Panc1 (cell line): ENCODE data around the gene ELP2. TPM values are rescaled to one million over a fixed set of nuclear protein-coding genes. Genes with fewer than 3 reads are reported as not detected.
"Not testable (repeated sequence)": the region's sequence is repeated elsewhere in the genome, so short reads cannot be mapped to it uniquely, and the experiment has no call there.

Source experiments
- ATAC-seq: fragments of 200-7000 bp; cut with Tn5 transposase; 2 replicates; pipeline ENCODE4 v1.9.1; 2020; ENCODE audit warnings: mild to moderate bottlenecking, moderate library complexity
- BruUV-seq: library from RNA; stranded (reverse); fragments of 400-500 nt; replicated peaks from 2 replicates; lab custom pipeline; 2021; lab: Mats Ljungman, UMichigan
- CTCF ChIA-PET: fragments of 300-600 bp; sonication (Branson Sonifier 250); formaldehyde crosslinking; loops from one replicate; lab custom pipeline; 2022; ENCODE audit warnings: antibody characterized with exemption; lab: Charles Lee
- POLR2A ChIA-PET: fragments of 300-600 bp; sonication (Branson Sonifier 250); formaldehyde crosslinking; loops from one replicate; lab custom pipeline; 2022; ENCODE audit warnings: antibody characterized with exemption; lab: Charles Lee
- DNase-seq: peaks from one replicate; pipeline ENCODE4 v3.0.0-alpha.2; 2010; ENCODE audit warnings: low read depth, low spot score
- H3K27ac ChIP-seq: 2 replicates; pipeline ENCODE4 v1.5.1; 2011; ENCODE audit warnings: mild to moderate bottlenecking, low read length, inconsistent platforms
- H3K27me3 ChIP-seq: fragments of 200-500 bp; sonication (Bioruptor generic); 2 replicates; pipeline ENCODE4 v1.6.0; 2014; ENCODE audit warnings: low read length, inconsistent platforms; ENCODE audit not compliant: control insufficient read depth, insufficient read depth
- H3K36me3 ChIP-seq: fragments of 200-500 bp; sonication (Bioruptor generic); 2 replicates; pipeline ENCODE4 v1.5.1; 2014; ENCODE audit warnings: inconsistent platforms, mild to moderate bottlenecking, low read length, moderate library complexity; ENCODE audit not compliant: control insufficient read depth, insufficient read depth
- H3K4me1 ChIP-seq: 2 replicates; pipeline ENCODE4 v1.5.1; 2011; ENCODE audit warnings: inconsistent platforms, mild to moderate bottlenecking, low read length, moderate library complexity; ENCODE audit not compliant: control insufficient read depth, insufficient read depth
- H3K4me3 ChIP-seq, 2 experiments: 2 replicates each; pipeline ENCODE4 v1.5.1; 2011 to 2012; ENCODE audit warnings: low read depth in 2 of 2, low read length in 2 of 2, mild to moderate bottlenecking in 2 of 2, inconsistent platforms in 1 of 2, moderate library complexity in 1 of 2
- H3K9me3 ChIP-seq: fragments of 200-500 bp; sonication (Bioruptor generic); 2 replicates; pipeline ENCODE4 v1.5.1; 2014; ENCODE audit warnings: low read depth, mild to moderate bottlenecking, inconsistent platforms, low read length, moderate library complexity; ENCODE audit not compliant: control insufficient read depth, insufficient read depth
- CTCF ChIP-seq: fragments of 450-650 bp; IDR thresholded peaks from 2 replicates; pipeline ENCODE4 v1.5.1; 2017; ENCODE audit warnings: mild to moderate bottlenecking
- POLR2AphosphoS5 ChIP-seq: IDR thresholded peaks from 2 replicates; pipeline ENCODE4 v1.6.1; 2012; ENCODE audit warnings: mild to moderate bottlenecking, low read depth, low read length, moderate library complexity
- REST ChIP-seq, 2 experiments: IDR thresholded peaks; 2 replicates each; pipeline ENCODE4 v1.6.1; 2011 to 2012; ENCODE audit warnings: low read depth in 2 of 2, control low read depth in 1 of 2, low read length in 1 of 2, mild to moderate bottlenecking in 1 of 2, moderate library complexity in 1 of 2; ENCODE audit not compliant: insufficient read depth in 1 of 2
- SIN3A ChIP-seq: IDR thresholded peaks from 2 replicates; pipeline ENCODE4 v1.6.1; 2012; ENCODE audit warnings: low read depth, mild to moderate bottlenecking, low read length, moderate library complexity, borderline replicate concordance; ENCODE audit not compliant: insufficient read depth
- TCF7L2 ChIP-seq: IDR thresholded peaks from 2 replicates; pipeline ENCODE4 v1.6.1; 2011; ENCODE audit warnings: mild to moderate bottlenecking, low read depth, low read length, inconsistent platforms
- in situ Hi-C: cut with HindIII; loops from 2 replicates; pipeline ENCODE4 v1.10.0; 2016; ENCODE audit warnings: low sequenced_read_pairs, low pct_unique_long_range_greater_than_20kb
- intact Hi-C: fragments of 100-400 bp; cut with micrococcal nuclease; formaldehyde crosslinking; loops from one replicate; pipeline ENCODE4 v1.10.0; 2022; ENCODE audit not compliant: unreplicated experiment
- total RNA-seq: library from RNA; stranded (reverse); gene quantifications from one replicate; pipeline ENCODE4 v1.2.1, GENCODE V29; 2021; ENCODE audit not compliant: unreplicated experiment

ELP2 gene
- total RNA-seq, 1 experiment from 2014 or later = 48.8 TPM

DNA sequence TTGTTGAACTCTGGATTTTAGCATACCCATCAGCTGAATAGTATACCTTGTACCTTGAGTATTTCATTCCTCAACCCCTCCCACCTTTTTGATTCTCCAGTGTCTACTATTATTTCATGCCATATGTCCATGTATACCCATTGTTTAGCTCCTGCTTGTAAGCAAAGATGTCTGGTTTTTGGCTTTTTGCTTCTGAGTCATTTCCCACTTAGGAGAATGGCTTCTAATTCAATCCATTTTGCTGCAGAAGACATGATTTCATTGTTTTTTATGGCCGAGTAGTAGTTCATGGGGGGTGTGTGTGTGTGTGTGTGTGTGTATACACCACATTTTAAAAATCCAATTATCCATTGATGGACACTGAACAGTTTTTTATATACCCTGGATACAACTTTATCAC is 33.3 kb downstream of the ELP2 start:
- no peak overlapping the region for H3K27ac ChIP-seq
- POLR2A ChIA-PET = no interaction called here
- no peaks in the 10 kb centered on the region for H3K27me3 ChIP-seq
- ATAC-seq (no peak), DNase-seq (no peak)
- no peaks in the 10 kb centered on the region for H3K4me1 ChIP-seq
- in situ Hi-C loops = no loop called here
- no TSS peak for BruUV-seq
- no peak overlapping the region for H3K4me3 ChIP-seq
- peaks cover 24% of the 10 kb centered on the region; the same call in 1 of the 2 replicates for H3K36me3 ChIP-seq
- no peaks in the 10 kb centered on the region for H3K9me3 ChIP-seq
- CTCF ChIA-PET = no interaction called here
- intact Hi-C loops = no loop called here
- TF ChIP-seq POLR2AphosphoS5 (no peak), TCF7L2 (no peak), REST (IDR thresholded peaks at IDR 0.05; ENCODE audit: insufficient read depth in 1 of 2, low read depth in 2 of 2, low read length in 1 of 2) (no peak), SIN3A (no peak), CTCF (no peak)

- TF ChIP-seq POLR2AphosphoS5 = no peak
- TF ChIP-seq REST (IDR thresholded peaks at IDR 0.05; ENCODE audit: insufficient read depth in 1 of 2, low read depth in 2 of 2, low read length in 1 of 2) = no peak
- TF ChIP-seq SIN3A = no peak
- no peak for TF ChIP-seq CTCF
- TF ChIP-seq TCF7L2 = no peak
- H3K27ac ChIP-seq = no peak overlapping the region
- H3K4me3 ChIP-seq = no peak overlapping the region
- no peaks in the 10 kb centered on the region for H3K4me1 ChIP-seq
- in situ Hi-C loops (no loop called here), intact Hi-C loops (no loop called here)
- no peak for ATAC-seq
- no TSS peak for BruUV-seq
- DNase-seq = no peak
- POLR2A ChIA-PET = no interaction called here
- H3K27me3 ChIP-seq = no peaks in the 10 kb centered on the region
- peaks cover 15% of the 10 kb centered on the region; the same call in 1 of the 2 replicates for H3K36me3 ChIP-seq
- CTCF ChIA-PET = interaction anchor here (0.7 kb wide), 1 partner anchor 39 kb away, joined by 3 read pairs; no protein-coding TSS in a partner anchor
- no peaks in the 10 kb centered on the region for H3K9me3 ChIP-seq
These were observed 38.1 kb downstream of the ELP2 start for GRCh38 chr18:36167692-36168218.

DNA sequence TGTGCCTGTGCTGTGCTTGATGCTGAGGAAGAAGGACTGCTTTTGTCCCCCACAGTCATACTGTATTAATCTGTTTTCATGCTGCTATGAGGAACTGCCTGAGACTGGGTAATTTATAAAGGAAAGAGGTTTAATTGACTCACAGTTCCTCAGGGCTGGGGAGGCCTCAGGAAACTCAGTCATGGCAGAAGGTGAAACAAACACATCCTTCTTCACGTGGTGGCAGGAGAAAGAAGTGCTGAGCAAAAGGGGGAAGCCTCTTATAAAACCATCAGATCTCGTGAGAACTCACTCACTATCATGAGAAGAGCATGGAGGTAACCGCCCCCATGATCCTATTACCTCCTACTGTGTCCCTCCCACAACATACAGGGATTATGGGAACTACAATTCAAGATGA is 38.6 kb downstream of the ELP2 start:
- CTCF ChIA-PET, DNase-seq, in situ Hi-C loops, BruUV-seq, intact Hi-C loops, H3K27me3 ChIP-seq, POLR2A ChIA-PET, H3K4me1 ChIP-seq, H3K4me3 ChIP-seq, H3K27ac ChIP-seq, ATAC-seq, H3K9me3 ChIP-seq: not testable (repeated sequence)
- peaks cover 13% of the 10 kb centered on the region; the same call in 1 of the 2 replicates for H3K36me3 ChIP-seq
